HG03135 (cell line): ENCODE measurements around the gene JUP.

Experiments
- ATAC-seq: cut with Tn5 transposase; IDR thresholded peaks from one replicate; pipeline ENCODE4 v1.9.1; 2021; ENCODE audit warnings: mild to moderate bottlenecking, moderate library complexity; ENCODE audit not compliant: unreplicated experiment

Gene JUP

DNA sequence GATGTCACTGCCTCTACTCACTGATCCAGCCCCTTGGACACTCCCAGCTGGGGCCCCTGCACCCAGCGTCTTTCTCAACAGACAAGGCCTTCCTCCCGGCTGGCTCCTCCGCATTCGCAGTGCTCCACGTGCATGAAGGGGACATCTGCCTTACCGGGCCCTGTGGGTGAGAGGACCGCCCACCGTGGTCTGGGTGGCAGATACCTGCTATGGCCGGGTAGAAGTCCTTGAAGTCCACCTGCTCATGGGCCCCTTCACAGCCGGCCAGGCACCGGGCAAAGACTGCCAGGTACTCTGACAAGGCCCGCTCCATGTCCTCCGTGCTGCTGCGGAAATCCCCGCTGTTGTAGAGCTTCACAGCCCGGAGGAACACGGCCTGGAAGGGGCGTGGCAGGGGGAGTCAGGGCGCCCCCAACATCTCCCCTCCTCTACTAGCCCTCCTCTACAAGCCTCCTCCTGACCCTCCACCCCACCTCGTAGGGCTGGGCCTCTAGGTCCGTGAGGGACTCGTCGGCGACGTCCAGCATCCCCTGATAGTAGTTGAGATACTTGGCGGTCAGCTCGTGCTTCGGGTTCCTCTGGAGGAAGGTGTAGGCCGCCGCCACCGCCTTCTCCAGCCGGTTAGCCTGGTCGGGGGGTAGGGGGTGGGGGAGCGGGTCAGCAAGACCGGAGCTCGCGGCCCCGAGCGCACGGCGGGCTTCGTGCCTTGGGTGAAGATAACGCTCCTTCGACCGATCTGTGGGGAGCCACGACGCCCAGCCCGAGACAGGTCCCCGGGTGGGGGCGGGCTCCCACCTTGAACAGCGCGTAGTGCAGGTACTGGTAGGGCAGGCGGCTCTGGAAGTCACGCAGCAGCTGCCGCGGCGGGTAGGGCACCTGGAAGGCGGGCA, 24.4 kb upstream of the JUP start:
- ATAC-seq = no peak

DNA sequence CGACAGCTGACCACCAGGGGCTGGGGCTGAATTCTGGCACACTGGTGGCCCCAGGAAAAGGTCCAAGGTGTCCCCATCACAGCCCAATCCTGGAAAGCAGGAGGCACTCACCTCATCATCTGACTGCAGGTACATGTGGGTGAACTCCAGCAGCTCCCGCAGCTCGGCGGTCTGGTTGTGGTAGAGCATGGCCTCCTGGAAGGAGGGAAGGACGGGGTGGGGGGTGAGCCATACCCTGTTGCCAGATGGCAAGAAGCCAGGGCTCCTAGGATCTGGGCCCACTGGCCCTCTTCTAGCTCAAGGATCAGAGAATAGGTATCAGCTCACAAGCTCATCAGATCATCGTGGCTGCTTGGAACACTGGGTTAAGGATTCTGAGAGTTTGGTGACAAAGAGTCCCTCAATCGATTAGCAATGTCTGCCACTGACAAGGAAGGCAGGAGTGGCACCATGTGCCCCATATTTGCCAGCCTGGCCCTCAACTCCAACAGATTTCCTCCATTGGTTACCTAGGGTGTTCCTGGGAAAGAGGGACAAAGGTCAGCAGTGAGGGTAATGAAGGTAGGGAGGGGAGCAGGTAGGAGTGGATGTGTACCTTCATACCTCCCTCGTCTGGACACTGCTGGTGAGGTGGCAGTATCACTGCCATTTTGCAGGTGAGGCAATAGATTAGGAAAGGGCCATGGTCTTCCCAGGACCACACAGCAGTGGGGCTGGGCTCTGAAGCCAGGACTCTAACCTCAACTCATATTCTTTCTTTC, 20.4 kb upstream of the JUP start:
- ATAC-seq = no peak

DNA sequence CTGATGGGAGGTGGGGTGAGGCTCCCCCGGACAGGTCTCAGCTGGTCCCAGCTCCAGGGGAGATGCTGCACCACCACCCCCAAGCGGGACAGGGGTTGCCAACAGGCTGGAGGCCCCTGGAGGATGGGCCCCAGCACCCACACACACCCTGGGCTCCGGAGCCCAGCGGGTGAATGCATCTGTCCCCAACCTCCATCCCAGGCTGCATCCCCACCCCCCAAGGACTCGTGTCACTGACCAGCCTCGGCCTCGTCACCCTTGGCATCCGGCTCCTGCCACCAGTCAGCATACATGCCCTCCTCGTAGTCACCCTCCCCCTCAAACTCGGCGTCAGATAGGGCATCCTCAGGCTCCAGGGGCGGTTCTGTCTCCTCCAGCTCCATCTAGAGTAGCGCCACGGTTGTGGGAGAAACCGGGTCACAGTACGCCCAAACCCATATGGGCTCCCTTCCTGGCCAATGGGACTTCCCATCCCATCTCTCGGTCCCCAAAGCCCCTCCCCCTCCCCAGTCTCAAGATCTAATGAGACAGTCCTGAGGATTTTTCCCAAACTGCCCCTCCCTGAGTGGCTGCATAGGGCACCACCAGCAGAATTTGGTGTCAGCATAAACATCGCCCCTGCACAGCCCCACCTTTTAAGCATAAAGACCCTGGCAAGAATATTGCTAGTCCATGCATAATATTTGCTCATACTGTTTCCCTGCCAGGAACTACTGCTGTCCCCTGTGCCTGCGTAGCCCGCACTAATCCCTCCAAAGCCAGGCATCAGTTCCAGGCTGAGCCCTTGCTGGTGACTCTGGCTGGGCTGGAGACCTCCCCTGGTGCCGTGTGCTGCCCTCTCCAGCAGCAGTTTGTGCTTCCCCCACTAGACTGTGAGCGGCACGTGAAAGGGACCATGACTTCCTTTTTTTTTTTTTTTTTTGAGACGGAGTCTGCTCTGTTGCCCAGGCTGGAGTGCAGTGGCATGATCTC, 16.8 kb upstream of the JUP start:
- no peak for ATAC-seq

DNA sequence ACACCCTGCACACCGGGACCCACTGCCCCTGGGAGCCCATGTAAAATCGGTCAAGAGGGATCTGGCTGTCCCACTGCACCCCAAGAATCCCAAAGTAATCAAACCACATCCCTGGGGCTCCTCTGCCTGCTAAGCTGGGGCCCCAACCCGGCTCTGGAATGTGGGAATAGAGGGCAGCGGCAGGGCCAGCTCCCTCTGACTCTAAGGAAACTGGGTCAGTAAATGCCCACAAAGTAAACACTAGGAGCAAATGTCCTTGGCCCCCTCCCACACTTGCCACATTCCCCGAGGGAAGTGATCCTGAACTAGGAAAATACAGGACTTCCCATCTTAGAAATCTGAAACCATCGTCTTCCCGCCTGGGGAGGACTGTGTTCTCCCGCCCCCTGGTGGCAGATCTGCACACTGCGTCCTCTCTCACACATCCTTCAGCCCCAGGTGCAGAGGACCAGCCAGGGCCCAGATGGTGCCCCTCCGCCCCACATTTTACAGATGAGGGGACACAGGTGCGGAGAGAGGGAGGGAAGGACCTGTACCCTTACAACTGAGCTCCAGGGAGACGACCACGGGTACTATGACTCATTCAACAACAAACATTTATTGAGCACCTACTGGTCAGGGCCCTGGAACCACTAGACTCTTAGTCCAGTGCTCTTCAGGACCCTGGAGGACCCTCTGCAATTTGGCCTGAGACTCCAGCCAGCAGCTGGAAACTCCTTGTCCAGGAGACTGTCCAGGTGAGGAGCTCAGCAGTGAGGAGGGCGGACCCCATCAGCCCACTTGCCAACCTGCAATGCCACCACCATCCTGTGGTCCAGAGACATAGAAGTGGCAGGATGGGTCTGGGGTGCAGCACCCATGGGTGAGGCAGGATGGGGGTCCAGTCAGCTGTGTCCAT, 15.1 kb upstream of the JUP start:
- ATAC-seq = no peak

DNA sequence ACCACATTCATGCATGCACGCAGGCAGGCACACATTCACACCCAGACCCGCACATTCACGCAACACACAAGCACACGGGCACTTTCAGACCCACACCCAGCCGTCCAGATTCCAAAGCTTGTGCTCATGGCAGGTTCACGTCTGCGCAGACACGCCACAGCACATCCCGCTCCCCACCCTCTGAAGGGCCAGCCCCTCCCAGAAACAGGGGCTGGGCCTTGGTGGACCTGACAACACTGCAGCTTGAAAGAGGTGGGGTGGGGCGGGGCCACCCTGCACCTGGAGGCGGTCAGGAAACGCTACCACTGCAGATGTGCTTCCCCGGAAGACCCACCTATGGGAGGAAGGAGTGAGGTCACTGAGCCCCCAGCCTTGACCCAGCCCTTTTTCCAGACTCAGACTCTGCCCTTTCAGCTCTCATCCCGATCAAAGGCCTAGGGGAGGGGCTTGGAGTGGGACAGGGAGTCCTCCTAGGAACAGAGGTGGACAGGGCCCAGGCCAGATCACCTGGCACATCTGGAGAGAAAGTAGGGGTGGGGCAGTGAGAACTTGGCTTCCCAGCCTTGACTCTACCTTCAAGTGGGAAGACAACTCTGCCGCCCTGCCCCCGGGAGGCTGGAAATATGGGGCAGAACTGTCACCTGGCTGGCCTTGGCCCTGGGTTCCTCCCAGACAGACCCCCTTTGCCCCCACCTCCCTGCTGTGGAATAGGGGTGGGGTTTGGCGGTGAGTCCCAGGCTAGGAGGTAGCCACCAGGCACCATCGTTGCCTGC, 14.3 kb upstream of the JUP start:
- ATAC-seq = no peak

DNA sequence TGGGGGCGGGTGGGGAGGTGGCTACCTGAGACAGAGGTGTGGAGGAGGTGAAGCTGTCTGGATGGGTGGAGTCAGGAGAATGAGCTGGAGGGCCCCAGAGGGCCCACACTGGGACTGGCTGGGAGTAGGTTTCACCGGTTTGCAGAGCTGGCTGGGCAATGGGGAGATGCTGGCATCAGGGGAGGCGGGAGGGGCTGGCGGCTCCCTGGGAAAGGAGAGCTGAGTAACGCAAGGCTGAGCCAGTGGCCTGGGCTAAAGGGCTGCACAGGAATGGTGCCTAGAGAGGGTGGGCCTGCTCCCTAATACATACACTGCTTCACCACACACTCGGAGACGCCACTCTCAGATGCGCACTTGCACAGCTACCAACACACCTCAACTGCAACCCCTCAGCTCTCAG, 12.9 kb upstream of the JUP start:
- ATAC-seq = no peak

DNA sequence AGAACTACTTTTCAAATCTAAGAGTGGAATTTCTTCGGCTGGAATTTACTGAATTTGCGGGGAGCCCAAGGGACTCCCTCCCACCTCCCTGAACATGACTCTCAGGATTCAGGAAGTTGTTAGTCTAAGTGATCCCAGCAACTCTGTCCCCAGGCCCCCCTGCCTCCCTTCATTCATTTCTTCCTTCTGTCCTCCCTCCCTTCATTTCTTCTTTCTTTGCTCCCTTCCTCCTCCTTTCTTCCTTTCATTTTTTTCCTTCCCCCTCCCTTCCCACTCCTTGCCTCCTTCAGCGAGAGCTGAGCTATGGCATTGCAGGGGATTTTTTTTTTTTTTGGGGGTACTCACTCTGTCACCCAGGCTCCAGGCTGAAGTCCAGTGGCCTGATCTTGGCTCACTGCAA, 10.9 kb upstream of the JUP start:
- ATAC-seq = no peak

DNA sequence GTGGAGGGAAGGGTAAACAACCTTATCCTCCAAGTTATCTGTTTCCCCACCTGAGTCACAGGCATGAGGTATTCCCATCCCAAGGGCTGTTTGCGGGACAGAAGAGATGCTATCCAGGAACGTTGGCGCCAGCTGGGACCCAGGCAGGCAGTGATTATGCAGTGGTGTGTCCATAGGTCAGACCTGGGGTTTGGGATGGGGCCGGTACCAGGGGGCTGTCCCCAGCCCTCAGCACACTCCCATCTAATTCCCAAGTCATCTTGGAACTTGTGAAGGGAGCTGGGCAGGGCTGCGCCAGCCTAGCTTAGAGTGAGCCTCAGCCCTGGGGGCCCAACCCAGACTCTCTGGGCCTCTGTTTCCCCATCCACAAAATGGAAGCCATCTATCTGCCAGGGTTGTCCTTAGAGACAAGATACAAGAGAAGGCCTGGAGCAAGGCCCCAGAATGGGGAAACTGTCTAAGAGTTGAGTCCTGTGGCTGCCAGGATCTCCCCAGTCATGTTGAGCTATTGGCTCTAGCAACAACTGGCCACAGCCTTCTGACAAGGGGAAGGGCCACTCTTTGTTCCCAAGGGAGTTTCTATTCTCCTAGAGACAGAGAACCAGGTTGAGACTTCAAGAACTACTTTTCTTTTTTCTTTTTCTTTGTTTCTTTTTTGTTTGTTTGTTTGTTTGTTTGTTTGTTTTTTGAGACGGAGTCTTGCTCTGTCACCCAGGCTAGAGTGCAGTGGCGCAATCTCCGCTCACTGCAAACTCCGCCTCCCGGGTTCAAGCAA, 9.8 kb upstream of the JUP start:
- ATAC-seq = no peak

DNA sequence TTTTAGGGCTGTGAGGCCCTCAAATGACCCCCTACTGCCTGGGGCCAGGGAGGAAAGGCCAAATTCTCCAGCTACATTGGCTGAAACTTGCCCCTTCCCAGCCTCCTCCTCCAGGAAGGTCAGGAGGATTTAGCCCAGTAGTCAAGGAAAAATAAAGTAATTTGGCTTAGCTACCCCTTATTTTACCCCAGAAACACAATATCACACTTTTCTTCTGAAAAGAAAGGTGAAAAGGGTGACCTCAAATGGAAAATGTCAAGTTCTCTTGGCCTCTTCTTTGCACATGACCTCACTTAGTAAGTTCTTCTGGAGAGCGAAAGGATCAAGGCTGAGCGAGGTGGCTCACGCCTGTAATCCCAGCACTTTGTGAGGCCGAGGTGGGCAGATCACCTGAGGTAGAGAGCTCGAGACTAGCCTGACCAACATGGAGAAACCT, 8.0 kb upstream of the JUP start:
- no peak for ATAC-seq

DNA sequence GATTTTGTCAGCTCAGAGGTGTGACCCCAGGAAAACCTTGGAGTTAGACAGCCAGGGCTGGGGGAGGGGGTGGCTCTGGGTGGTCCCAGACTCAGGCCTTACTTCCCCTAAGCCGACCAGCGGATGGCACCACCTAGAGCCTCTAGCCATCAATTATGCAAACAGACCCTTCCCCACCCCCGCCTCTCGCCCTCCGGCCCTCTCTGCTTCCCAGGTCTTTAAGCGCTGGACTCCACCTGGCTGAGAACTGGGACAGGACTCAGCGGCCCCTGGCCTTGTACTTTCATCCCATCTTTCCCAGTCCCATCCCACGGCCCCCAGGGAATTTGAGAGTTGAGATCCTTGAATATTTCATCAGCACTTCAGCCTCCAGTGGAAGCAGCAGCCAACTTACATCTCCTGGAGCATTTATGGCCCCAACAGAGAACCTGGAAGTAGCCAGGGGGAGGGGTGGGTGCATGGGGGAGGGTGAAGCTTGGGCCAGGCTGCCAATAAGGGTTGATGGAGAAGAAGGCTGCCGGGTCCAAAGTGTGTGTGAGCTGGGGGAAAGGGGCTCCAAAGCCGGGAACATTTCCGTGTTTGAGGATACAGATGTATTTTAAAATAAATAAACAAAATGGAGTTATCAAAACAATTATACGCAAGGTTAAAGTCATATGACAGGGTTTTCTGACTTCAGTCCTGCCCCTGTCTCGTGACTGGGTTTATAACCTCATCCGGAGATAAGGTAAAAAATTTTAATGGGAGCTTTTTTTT, 7.5 kb upstream of the JUP start:
- ATAC-seq = no peak

DNA sequence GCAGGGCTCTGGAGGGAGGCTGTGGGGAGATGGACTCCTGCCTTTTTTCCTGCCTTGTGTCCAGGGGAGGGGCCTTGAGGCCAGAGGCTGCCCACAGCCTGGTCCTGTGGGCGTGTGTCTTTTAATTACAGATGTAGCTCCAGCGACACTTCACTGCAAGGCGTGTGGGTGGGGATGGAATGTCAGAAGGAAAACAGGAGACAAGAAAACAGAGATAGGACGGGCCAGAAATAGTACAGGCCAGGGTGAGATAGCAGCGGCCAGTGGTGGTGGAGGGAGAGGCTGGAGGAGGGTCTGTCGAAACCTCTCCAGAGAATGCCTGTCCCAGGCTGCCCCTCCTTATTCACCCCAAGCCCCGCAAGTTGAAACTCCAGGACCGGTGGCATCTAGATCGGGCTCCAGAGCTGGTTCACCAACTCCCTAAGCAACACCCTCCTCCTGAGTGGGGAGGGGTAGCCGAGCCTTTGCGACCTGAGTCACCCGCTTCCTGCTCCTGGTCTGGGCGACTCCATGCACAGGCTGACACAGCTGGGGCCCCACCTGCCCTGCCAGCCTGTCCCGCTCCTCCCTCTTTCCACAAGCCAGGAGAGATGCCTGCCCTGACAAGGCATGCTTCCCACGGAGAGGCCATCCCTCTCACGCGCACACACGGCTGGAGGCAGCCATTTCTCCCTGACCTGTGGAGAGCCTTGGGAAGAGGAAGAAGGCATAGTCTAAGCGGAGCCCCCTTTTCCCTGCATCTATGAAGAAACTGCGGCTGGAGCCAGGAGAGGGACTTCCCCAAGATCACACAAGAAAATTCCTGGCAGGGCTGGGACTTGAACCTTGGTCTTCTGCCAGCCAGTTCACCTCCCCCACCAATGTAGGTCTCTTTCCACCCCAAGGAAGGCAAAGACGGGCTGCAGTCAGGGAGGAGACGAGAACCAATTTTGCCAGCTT, 6.6 kb upstream of the JUP start:
- ATAC-seq = no peak

DNA sequence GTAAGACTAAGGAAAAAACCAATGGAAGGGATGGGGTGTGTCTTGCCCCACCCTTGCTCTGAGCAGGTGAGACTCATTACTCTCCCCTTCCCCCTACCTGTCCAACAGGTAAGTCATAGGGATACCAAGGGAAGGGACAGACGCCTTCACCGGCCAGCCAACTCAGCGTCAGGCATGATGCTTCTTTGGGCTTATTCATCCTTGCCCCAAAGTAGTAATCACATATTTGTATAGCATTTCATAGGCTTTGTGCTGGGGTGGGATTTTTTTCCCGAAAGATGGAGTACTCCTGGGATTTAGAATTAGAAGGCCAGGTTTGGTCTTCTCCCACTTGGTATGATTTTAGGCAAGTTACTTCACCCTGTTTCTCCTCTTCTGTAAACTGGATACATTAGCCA, 509 bp upstream of the JUP start:
- ATAC-seq = no peak

DNA sequence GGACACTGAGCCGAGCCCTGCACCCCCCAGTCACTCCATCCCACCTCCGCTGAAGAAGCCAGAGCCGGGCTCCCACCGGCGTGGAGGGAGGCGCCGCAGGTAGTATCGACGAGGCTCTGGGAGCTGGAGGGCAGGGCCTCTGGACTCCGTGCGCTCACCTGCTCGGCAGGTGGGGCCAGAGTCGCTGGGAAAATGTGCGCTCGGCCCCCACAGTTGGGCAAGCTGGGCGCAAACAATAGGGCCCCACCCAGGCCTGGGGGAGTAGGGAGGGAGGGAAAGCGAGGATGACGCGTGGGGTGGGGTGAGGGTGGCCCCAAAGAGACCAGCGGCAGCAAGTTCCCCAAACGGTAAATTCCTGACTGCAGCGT, 668 bp downstream of the JUP start:
- no peak for ATAC-seq

DNA sequence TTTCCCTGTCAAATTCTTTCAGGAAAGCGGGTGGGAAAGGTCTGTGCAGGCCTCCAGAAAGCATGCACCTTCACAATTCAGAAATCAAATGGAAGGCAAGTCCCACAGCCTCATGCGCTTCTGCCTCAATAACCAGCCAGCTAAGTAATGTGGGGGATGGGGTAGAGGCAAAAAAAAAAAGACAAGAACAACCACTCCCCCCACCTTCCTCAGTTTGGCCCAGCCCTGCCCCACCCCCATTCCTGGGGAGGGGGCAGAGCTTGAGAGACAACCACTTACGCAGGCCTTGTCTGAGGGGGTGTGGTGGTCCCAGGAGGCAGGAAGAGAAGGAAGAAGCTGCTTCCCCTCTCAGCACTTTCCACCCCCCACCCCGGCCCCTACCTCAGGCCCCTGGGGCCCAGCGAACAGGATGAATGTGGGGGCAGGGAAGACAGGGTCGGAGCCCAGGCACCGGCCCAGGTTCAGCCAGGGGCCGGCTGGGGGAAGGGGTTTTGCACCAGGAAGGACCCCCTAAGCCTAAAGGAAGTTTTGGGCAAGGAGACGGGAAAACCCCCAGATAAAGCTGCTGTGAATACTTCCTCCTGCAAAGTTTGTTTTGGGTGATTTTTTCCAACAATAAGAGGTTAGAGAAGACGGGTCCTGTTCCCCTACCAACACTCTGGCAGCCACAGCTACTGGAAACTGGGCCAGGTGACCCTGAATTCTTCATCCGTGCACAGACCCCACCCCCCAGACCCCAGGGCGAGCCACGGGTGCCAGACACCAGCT, 1.2 kb downstream of the JUP start:
- no peak for ATAC-seq

DNA sequence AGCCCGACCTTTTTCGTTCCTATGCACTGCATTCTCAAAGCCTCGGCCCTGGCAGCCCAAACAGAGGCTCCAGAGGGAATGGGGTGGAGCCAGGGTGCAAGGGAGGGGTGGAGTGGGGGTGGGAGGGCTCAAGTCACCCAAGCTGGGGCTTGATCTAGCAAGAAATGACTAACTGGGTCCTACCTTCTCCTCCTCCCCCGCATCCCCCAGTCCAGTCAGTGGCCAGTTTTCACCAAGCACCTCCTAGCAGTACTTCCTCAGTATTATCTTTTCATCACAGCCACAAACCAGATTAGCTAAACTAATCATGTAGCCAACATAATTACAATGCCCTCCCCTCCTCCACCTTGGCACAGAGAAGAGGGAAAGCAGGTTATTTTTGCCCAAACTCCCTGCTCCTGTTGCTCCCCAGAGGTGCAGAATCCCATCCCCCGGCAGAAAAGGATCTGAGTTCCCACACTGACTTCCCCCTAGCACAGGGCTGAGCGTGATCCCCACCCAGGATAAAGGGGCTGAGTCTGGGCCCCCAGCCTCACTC, 2.2 kb downstream of the JUP start:
- no peak for ATAC-seq

DNA sequence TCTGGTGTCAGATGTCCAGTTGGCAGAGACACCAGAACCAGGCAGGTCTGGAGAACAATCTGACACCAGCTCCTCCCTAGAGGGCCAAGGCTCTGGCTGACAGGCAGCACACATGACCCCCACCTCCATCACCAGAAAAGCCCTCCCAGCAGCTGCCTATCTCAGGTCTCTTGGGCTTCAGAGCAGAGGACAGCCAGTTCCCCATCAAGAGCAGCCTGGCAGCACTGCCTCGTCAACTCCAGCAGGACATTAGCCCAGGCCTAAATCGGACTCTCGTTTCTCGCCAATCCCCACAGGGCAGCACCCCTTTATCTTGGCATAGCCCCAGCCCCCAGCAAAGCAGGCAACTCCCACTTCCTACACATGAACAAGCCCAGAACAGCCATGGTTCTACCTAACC, 4.4 kb downstream of the JUP start:
- ATAC-seq = no peak
